Right ventricle myocardium inferior (tissue), 1 donor: ENCODE data around the gene KCNQ1. TPM values are rescaled to one million over a fixed set of nuclear protein-coding genes. Genes with fewer than 3 reads are reported as not detected.

Experiments
- ATAC-seq: fragments of 200-7000 bp; cut with Tn5 transposase; one replicate; pipeline ENCODE4 v1.9.1; 2020; ENCODE audit warnings: mild to moderate bottlenecking, moderate library complexity
- DNase-seq: peaks from one replicate; pipeline ENCODE4 v3.0.0; 2021; ENCODE audit errors: missing footprints
- intact Hi-C: fragments of 100-400 bp; cut with DNase I; formaldehyde crosslinking; loops from one replicate; pipeline ENCODE4 v1.11.0; 2022
- total RNA-seq: library from RNA; stranded (reverse); fragmentation: NEBNext Ultra II Directional; extraction: Animal tissue kit (Norgen Biotek cat#: 25700); gene quantifications from one replicate; pipeline ENCODE4 v1.2.1, GENCODE V29; 2021
- donor health status: DM: no; HTN: yes; CAD: no; lungs with severe emphysema.

Gene KCNQ1
- total RNA-seq, 1 donor from 2014 or later = 40.0 TPM

DNA sequence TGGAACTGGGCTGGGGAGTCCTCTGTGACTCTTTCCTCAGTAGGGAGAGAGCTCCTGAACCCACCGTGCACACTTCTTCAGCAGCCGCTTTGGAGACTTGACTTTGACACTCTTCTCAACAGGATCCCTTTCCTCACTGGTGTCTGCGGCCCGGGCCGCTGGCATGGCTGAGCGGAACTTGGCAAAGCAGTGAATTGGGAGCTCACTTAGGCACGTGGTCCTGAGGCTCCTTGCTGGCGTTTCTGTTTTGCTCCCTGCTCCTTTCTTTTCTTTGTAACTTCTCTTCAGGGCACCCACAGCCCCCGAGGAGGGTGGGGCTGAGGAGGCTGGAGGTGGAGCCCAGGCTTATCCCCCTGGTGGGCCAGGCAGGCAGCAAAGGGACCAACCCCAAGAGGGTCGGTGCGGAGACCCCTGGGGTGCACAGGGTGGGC is 263.4 kb downstream of the KCNQ1 start:
- intact Hi-C loops = no loop called here
- ATAC-seq (peak; percentile 49), DNase-seq (peak; percentile 73)

DNA sequence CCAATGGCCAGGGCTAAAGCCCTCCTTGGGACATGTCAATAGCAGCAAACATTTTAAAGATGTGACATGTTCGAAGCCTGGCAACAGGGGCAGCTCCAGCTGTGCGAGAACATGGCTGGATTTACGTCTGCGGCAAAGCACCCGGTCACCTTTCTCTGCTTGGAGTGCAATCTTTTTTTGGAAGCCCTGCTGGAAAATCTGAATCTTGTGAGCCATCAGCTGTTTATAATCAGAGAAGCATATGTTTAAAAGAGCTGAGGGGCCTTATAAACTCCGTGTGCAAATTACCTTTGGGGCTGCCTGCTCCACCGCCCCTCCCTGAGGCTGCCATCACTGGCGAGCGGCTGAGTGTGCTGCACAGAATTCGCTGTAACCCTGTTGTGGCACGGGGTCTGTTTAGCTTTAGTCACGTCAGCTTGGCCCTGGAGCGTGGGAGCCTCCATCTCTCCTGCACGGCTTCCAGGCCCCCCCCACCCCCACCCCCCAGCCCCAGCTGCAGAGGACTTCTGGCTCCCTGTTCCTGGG is 264.0 kb downstream of the KCNQ1 start:
- ATAC-seq = peak; percentile 18
- peak; percentile 53 for DNase-seq
- intact Hi-C loops = no loop called here

DNA sequence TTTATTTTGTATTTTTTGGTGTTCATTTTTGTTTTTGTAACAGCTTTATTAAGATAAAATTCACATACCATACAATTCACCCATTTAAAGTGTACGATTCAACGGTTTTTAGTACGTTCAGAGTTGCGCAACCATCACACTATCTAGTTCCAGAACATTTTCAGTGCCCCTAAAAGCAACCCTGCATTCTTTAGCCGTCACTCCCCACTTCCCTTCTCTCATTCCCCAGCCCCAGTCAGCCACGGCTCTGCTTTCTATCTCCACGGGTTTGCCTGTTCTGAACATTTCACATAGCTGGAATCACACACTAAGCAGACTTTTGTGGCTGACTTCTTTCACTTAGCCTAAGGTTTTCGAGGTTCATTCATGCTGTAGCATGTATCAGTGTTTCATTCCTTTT is 264.6 kb downstream of the KCNQ1 start:
- ATAC-seq (peak; percentile 61), DNase-seq (no peak)
- intact Hi-C loops = no loop called here

DNA sequence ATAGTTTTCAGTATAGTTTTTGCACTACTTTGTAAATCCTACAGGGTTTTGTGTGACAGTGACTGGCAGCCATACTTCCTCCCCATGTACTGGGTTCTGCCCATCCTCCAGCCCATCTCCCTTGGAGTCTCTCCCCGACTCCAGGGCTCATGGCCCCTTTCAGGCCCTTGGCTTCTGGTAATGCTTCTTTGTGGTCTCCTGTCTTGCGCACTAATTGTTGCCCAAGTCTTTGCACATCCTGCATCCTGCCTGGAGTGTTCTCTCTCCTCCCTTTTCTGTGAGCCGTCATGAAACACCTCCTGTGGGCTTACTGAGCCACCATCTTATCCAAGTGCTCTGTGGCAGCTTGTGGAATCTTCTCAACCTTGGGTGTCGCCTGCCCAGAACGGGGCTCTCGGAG is 266.4 kb downstream of the KCNQ1 start:
- intact Hi-C loops = no loop called here
- no peak for ATAC-seq
- DNase-seq = no peak

DNA sequence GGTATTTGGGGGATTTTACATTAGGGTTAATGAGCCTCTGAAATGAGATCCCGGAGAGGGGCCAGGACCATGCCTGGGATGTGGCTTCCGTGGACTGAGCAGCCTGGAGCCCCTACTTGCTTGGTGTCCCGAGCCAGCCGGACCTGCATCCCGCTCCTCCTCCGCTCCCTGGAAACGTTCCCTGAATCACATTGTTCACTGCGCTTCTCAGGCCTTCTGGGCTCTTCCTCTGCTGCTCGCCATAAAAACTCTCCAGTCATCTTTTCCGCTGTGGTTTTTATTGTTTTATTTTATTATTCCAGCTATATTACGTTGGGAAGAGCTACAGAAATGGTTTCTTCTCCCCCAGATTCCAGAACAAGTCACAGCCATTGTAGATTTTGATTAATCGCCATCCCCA is 268.3 kb downstream of the KCNQ1 start:
- intact Hi-C loops = no loop called here
- DNase-seq (peak; percentile 27), ATAC-seq (no peak)

DNA sequence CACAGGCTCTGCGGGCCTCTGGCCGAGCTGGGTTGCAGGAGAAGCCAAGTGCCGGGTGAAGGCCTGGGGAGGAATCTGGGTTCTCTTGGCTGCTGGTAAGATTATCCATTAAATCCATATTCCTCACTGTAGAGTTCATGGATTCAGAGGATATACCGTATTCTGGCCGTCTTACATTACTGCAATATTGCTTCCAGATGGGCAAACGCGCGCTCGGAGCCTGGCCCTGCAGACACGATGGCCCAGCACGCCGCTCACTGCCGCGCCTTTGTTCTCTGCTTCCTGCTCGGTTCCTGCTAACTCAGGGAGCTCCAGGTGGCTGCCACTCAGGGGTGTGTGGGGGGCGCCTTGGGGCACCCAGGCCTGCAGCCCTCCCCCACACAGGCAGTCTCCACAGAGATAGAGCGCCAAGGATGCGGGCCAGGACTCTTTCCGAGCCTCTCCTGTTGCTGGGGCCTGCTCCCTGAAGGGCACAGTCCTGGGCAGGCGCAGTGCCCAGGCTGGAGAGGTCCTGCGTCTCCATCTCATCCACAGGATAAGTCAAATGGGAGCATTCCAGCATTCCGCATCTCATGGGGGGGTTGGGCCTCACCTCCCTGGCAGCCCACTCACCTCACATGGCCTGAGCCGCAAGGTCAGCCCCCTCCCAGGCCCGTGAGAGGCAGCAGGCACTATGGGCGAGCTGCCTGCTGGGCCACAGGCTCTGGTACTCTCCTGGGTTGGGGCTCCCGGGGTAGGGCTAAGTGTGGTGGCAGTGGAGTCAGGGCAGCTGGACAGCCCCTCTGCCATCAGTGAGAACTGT is 269.1 kb downstream of the KCNQ1 start:
- peak; percentile 26 for DNase-seq
- no peak for ATAC-seq
- intact Hi-C loops = no loop called here

DNA sequence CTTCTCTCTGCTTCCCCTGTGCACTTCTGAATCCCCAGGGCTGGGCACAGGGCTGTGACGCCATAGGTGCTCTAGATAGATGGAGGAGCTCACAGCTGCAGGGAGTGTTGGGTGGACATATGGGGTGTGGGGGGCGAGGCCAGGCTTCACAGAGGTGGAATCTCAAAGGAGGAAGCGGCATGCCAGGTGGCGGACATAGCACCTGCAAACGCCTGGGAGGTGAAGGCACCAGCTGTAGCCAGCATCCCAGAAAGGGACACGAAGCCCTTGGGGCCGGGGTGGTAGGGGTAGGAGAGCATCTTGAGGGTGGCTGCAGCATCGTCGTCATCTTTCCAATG is 269.6 kb downstream of the KCNQ1 start:
- ATAC-seq (no peak), DNase-seq (peak; percentile 62)
- intact Hi-C loops = no loop called here

DNA sequence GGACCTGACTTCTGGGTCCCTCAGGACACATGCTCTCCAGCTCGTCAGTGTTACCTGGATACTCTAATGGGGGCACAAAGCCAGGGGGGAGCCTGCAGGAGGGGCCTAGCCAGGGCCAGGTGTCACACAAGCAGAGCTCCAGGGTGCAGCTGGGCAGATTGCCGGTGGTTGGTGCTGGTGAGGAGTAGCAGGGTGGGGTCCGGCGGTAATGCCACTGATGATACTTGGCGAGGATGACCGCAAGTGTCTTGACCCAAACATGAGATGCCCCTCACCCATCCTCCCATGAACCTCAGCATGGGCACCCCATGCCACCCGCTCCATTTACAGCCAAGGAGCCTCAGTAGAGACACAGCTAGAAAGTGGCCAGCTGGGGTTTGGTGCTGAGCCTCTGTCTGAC is 270.1 kb downstream of the KCNQ1 start:
- peak; percentile 53 for DNase-seq
- intact Hi-C loops = no loop called here
- no peak for ATAC-seq

DNA sequence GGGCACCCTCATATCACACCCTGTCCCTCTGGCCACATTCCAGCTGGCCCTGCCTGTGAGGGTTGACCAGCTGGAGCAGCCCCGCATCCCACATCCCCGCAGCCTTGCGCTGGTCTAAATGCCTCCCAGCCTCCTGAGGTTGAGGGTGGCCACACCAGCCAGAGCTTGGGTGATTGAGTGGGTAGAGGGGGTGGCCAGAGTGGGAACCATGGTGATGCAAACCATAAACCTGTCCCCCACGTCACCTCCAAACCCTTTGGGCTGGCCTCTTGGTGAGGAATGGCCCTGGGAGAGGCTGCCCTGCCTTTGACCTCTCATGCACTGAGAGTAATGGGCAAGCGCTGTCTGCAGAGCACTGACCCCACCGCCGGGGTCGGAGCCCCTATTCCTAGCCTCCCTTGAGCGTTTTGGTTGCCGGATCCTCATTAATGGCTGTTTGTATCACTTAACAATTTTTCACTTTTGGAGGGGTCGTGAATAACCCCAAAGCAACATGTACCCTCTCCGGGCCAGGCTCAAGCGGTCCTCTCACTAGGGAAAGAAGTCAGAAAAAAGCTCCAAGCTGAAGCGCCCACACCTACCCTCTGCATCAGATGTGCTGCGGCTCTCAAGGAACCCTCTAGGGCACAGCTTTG is 271.0 kb downstream of the KCNQ1 start:
- DNase-seq (peak; percentile 45), ATAC-seq (no peak)
- intact Hi-C loops = no loop called here

DNA sequence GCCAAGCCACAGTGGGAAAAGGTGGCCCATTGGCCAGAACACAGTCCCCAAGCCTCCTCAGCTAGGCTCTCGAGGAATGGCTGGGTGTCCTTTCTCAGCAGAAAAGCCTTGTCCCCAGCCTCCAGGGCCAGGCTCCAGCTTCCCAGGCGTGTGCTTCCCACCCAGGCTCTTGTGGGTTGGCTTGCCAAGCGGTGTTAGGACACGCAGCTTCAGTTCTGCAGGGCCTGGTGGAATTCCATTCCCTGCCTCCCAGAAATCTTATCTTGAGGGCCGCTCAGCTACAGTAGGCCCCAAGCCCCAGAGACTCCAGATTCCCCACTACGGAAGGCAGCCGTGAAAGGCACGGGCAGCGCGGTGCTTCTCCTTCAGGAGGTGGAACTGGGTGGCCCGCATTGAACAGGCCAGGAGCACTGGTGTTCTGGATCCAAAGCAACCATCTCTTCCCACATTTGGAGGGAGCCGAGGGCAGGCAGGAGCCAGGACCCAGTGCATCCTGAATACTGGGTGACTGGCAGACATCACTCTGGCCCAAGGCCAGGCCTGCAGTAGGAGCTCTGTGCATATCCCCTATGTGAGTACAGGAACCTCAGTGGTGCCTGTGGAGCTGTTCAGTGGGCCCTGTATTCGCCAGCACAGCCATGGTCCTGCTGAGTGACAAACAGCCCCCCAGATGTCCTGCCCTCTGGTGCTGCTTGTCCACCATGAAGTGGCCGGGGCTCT is 271.7 kb downstream of the KCNQ1 start:
- ATAC-seq (peak; percentile 68), DNase-seq (peak; percentile 72)
- intact Hi-C loops = no loop called here

DNA sequence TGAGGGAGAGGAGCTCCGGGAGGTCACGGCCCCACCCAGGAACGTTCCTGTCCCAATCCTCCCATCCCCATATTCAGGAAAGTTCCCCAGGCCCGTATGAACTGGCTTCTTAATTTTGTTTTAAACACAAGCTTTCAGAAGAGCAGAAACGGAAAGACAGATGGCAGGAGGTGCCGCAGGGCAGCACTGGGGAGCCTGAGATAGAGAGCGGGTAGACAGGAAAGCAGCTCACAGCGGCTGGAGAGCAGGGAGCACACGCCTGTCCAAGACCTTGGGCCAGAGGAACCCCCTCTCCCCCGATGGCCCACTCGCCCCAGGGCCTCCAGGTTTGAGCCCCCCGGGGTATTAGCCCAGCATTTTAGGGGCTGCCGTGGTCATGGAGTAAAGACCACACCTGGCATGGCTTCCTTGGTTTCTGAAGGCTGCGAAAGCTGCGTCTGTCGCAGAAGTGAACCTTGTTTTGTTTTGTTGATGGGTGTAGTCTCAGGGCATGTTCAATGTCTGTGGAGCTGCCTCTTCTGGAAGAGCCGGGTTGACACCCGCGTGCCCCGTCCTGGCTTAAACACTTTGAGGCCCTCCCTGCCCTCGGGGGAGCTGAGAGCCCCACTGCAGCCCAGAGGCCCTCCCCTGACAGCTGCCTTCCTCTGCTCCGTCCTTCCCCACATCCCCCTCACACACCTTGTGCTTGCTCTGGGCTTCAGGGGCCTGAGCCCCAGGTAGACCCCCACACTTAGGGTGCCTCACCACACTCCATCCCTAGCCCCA is 272.9 kb downstream of the KCNQ1 start:
- ATAC-seq (no peak), DNase-seq (peak; percentile 41)
- intact Hi-C loops = no loop called here

DNA sequence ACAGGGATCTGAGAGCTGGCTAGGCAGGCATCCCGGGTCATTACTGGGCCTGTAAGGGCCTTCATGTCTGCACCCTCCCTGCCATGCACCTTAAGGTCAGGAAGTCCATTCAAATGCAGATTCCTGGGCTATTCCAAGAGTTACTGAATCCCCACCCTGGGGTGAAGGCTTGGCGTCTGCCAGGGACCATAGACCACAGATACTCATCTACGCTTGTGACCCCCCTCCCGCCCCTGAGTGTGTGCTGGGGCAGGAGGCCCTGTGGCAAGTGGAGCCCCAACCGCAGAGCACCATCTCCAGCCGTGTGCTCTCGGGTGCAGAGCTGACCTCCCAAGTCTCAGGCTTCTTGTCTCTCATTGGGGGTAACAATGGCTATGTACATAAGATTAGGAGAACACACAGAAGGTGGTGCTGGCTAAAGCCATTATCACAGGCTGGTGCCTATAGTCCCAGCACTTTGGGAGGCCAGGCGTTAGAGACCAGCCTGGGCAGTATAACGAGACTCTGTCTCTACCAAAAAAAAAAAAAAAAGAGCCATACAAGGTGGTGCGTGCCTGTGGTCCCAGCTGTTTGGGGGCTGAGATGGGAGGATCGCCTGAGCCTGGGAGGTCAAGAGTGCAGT is 274.1 kb downstream of the KCNQ1 start:
- intact Hi-C loops = no loop called here
- DNase-seq (peak; percentile 13), ATAC-seq (no peak)

DNA sequence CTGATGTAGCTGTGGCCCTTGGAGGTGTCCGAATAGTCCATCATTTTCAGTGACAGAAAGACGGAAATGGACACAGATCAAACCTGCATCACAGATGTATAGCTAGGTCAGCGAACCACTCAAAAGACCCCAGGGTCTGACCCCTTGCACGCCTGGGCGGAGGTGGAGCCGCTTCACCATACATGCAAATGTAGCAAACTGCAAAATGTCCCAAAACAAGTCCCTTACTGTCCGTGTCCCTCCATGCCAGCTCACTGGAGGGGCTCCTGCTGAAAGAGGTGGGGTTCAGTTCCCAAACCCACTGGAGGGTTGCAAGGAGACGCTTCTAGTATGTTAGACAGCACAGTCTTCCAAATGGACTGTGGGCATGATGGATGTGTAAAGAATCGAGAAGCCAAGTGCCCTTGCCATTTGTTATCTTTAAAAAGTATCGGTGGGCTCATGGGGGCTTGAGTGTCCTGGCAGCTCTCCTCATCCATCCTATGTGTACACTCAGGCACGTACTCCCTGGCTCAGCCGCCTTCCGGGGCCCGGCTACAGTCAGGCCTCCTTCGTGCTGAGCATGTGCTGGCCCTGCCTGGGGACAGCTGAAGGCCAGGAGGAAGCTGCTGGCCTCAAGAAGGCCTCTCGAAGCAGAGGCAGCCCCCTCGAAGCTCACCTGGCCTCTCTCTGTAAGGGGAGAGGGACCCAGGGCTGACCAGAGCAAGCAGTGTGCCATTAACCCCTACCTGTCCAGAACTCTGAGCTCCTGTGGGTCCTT is 275.2 kb downstream of the KCNQ1 start:
- ATAC-seq (no peak), DNase-seq (peak; percentile 44)
- intact Hi-C loops = no loop called here

DNA sequence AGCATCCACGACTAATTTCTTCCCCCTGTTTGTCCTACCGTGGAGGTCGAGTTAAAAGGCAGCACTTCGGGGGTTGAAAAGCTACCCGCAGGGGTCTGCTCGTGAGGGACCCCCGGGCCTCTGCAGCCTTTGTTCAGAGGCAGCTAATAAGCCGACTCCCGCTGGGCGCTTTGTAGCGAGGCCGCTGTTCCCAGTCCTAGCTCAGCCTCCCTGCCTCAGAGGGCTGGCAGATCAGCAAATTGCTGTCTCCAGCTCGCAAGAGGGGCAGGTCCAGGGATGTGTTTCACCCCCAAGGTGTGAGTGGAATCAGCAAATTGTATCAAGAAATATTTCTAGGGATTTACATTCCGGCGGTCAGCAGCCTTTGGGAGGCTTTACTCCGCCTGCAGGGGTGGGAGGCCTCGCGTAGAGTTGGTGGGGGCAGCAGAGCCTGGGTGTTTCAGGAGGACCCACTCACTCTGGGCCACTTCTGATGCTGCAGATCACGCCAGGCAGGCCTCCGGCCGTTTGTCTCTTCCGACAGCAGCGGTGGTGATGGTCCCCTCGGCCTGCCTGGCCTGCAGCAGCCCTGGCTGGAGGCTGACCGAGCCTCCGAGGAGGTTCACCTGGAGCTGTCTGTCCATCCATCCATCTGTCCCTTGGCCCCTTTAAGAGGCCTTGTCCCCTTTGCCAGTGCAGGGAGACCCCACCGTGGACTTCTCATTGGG is 276.6 kb downstream of the KCNQ1 start:
- no peak for ATAC-seq
- peak; percentile 65 for DNase-seq
- intact Hi-C loops = no loop called here

DNA sequence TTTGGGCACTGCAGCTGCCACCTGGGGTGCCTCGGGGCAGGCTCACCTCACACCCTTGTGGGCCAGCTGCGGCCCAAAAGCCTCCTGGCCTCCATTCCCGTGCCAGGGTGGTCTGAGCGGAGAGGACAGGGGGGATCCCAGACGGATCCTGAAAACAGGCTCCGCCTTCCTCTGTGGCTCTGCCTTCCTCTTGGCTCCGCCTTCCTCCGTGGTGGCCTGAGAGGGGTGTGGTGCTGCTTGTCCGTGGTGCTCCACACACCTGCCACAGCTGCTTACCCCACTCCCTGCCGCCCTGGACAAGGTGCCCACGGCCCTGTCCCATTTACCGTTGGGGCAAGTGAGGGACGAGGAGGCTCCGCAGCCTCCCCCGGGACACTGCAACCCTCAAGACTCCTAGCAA is 278.1 kb downstream of the KCNQ1 start:
- ATAC-seq (no peak), DNase-seq (no peak)
- intact Hi-C loops = no loop called here

DNA sequence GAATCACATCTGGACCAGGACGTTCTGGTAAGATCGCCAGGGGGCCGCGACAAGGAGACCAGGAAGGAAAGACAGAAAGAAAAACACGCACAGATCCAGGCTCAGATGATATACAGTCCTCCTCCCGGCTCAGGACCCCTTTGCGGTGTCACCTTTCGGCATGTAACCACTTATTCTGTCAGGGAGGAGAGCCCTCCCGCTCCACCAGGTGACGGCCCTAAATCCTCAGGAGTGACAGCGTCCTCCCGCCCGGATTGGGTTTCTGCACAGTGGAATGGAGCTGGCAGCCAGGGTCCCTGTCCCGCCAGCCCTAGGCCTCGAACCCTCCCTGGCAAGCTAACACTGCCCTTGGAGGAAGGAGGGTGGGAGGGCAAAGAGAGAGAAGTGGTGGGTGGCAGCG is 279.3 kb downstream of the KCNQ1 start:
- DNase-seq = no peak
- no peak for ATAC-seq
- intact Hi-C loops = no loop called here

DNA sequence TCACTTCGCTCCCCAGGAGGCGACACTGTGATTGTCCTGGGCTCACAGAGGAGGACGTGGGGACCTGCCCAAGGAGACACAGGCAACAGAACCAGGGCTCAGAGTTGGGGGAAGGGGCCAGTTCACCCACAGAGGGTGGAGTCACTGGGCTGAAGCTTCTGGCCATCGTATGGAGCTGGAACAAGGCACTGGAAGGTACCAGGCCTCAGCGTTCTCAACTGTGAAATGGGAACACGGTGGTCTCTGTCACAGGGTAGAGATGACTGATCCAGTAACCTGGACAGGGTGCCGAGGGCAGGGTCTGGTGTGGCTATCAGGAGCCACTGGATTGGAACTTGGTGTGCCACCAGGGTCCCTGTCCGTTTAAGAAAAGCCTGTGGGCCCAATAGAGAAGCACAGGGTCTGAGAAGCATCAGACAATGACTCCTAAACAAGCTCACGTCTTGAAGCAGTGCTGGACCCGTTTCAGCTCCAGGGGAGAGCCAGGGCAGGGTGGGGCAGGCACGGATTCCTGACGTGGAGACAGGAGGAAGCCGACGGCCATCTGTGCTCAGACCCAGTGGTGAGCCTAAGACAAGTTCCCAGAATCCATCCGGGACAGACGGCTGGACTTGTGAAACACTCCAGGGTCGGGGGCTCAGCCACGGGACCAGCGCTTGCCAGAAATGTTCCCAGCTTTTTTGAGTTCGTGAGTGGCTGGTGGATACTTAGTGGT is 280.0 kb downstream of the KCNQ1 start:
- DNase-seq (no peak), ATAC-seq (peak; percentile 70)
- intact Hi-C loops = no loop called here
